VCaP (cell line): ENCODE results near the gene TRMU.

Experiments
- H3K27ac ChIP-seq: fragments of 450-650 bp; 2 replicates; pipeline ENCODE4 v1.5.1; 2017
- TF ChIP-seq, protein P1 (sequence below): fragments of 450-650 bp; conservative IDR thresholded peaks from 2 replicates; pipeline ENCODE4 v1.5.1; 2017; ENCODE audit warnings: mild to moderate bottlenecking, moderate library complexity

TRMU gene

DNA sequence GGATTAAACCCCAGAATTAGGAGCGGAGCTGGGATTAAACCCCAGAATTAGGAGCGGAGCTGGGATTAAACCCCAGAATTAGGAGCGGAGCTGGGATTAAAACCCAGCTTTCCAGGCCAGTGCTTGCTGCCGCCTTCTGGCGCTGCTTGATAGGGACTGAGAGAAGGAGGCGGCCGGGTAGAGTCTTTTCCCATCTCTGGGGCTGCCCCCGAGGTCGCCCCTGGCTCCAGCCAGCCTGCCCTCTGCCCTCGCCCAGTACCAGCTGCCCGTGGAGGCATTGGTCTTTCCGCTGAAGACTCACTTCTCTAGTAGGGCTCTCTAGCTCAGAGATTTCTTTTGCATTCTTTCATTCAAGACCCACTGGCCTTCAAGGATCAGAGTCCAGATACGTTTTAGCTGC is 5.2 kb downstream of the TRMU start:
- TF ChIP-seq, protein P1, sequence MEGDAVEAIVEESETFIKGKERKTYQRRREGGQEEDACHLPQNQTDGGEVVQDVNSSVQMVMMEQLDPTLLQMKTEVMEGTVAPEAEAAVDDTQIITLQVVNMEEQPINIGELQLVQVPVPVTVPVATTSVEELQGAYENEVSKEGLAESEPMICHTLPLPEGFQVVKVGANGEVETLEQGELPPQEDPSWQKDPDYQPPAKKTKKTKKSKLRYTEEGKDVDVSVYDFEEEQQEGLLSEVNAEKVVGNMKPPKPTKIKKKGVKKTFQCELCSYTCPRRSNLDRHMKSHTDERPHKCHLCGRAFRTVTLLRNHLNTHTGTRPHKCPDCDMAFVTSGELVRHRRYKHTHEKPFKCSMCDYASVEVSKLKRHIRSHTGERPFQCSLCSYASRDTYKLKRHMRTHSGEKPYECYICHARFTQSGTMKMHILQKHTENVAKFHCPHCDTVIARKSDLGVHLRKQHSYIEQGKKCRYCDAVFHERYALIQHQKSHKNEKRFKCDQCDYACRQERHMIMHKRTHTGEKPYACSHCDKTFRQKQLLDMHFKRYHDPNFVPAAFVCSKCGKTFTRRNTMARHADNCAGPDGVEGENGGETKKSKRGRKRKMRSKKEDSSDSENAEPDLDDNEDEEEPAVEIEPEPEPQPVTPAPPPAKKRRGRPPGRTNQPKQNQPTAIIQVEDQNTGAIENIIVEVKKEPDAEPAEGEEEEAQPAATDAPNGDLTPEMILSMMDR = no peak
- no peak overlapping the region for H3K27ac ChIP-seq

DNA sequence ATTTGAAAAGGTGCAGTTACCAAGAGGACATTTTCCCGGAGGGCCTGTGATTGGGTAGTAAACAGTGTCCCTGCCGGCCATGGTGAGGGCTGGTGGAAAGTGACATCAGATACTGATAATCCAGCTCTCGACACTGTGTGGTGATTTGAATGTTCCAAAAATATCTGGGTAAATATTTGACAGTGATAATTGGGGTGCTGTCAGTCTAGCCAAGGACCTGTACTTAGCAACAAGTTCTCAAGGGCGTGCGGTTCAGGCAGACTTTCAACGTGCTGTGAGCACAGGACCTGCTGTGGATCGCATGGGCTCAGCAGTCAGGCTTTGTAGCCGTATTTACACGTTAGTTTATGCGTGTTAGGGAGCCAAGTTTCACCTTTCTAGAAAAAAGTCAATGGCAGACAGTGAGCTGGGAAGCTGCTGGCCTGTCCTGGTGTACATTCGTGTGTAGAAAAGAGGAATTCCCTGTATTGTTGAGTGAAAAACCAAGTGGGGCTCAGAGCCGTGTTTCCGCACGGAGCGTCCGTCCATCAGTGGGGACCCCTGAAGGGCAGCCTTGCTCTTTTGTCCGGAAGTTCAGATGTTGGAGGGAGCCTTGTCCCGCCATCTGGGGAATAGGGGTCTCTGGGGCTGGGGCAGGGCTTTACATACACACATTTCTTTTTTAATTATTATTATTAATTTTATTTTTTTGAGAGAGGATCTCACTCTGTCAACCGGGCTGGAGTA is 11.3 kb downstream of the TRMU start:
- no peak overlapping the region for H3K27ac ChIP-seq
- TF ChIP-seq, protein P1 = no peak

DNA sequence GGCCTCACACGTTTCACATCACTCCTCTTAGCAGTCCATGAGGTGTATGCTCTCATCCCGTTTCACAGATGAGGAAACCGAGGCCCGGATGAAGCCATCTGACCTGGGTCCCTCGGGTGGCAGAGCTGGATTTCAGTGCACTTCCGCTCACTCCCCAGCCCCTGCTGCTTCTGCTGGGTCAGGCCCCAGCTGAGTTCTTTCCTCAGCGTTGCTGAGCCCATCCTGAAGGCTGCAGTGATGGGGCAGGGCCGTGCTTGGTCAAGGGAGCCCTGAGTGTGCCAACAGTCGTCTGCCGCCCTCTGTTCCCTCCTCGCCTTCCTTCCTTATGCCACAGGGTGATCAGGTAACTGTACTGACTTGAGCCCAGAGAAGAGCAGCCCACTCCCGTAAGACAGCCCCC is 12.1 kb downstream of the TRMU start:
- TF ChIP-seq, protein P1 = no peak
- H3K27ac ChIP-seq = no peak overlapping the region

DNA sequence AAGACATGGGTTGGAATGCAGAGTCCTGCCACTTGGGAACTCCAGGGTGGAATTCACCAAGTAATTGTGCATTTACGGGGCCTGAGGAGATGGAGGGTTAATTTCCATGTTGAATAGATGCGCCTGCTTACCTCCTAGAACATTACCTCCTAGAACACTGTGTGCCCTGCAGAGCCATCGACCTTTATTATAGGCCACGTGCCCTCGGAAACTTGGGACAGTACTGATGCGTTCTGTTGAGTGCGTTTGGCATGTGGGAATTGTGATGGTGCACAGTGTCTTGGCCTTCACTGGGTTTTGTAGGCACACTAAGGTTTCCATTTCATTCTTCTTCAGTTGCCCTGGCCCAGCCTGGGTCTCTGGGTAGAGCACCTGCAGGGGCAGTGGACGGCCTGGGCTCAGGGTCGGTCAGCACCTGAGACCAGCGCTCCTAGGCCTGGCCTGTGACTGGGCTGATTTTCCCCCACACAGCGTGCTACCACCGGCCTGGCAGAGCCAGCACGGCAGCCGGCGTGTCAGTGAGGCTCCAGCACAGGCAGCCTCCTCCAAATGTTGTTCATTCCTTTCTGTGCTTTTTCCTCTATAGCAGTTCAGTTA is 12.7 kb downstream of the TRMU start:
- H3K27ac ChIP-seq = no peak overlapping the region
- TF ChIP-seq, protein P1 = no peak

DNA sequence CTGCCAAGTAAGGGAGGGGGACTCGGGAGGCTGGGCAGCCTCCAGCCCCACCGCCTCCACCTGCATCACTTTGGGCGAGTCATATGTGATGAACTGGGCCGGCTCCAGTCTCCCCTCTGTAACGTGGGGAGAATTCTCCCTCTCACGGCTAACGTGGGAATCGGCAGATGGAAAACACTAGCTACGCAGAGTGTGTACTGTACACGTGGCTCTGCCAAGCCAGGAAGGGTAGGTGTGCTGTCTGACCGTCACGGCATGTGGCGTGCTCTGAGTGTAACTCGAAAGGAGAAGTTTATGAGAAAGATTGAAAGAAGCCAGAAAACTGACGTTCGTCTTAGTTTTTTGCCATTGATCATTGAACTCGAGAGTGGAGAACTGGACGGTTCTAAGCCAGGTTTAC is 13.7 kb downstream of the TRMU start:
- no peak overlapping the region for H3K27ac ChIP-seq

DNA sequence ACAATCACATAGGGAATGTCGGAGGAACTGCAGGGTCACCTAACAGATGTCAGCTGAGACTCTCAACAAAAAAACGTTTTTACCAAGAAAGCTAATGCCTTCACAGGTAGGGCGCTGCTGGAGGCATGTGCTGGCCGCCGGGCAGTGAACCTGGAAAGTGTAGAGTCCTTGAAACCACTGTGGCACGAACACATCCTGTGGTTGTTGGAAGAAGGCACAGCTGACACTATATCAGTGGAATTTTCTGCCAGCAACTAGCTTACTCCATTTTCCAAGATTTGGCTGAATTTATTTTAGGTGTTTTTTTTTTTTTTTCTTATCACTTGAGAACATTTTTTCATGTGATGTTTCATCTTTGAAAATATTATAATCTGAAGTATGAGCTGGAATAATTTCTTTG is 14.2 kb downstream of the TRMU start:
- no peak overlapping the region for H3K27ac ChIP-seq
- TF ChIP-seq, protein P1 = no peak

More for the DNA sequence above, 13.7 kb downstream of the TRMU start:
- TF ChIP-seq, protein P1 = no peak

DNA sequence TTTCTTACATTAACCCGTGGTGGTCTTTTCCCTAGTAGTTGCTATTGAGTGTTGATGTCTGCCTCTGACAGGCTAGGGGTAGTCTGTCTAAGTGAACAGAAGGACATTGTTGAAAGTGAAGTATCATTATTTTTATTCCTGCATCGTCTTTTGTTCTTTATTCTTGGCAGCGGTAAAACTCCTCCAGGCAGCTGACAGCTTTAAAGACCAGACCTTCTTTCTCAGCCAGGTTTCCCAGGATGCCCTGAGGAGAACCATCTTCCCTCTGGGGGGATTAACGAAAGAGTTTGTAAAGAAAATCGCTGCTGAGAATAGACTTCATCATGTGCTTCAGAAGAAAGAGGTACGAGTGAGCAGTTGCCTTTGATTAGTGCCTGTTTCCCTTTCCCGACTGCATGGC is 14.6 kb downstream of the TRMU start:
- H3K27ac ChIP-seq = no peak overlapping the region
- TF ChIP-seq, protein P1 = no peak
